WTC11 (cell line): ENCODE data around the gene BLMH. TPM values are rescaled to one million over a fixed set of nuclear protein-coding genes. Genes with fewer than 3 reads are reported as not detected.

Experiments used
- ATAC-seq: fragments of 200-7000 bp; cut with Tn5 transposase; 2 replicates; pipeline ENCODE4 v1.10.0; 2021; ENCODE audit warnings: mild to moderate bottlenecking, moderate library complexity
- CTCF ChIA-PET: fragments of 300-600 bp; sonication (Branson Sonifier 250); formaldehyde crosslinking; loops from one replicate; lab custom pipeline; 2021; ENCODE audit warnings: antibody characterized with exemption; lab: Charles Lee
- POLR2A ChIA-PET: fragments of 350-600 bp; sonication (Branson Sonifier 250); formaldehyde crosslinking; loops from one replicate; lab custom pipeline; 2021; ENCODE audit warnings: antibody characterized with exemption; lab: Charles Lee
- DNase-seq: peaks from one replicate; pipeline ENCODE4 v3.0.0; 2021; ENCODE audit warnings: low spot score
- H3K27ac Mint-ChIP-seq: 2 replicates; pipeline ENCODE4 v1.8.0; 2021; ENCODE audit warnings: mixed read lengths
- H3K27me3 Mint-ChIP-seq: 2 replicates; pipeline ENCODE4 v1.8.0; 2021; ENCODE audit warnings: low read depth, mild to moderate bottlenecking, moderate library complexity, mixed read lengths
- H3K36me3 Mint-ChIP-seq: 2 replicates; pipeline ENCODE4 v1.8.0; 2021; ENCODE audit warnings: mixed read lengths
- H3K4me1 Mint-ChIP-seq: 2 replicates; pipeline ENCODE4 v1.8.0; 2022; ENCODE audit warnings: mixed read lengths
- H3K4me3 Mint-ChIP-seq: 2 replicates; pipeline ENCODE4 v1.8.0; 2021; ENCODE audit warnings: mild to moderate bottlenecking, moderate library complexity, mixed read lengths
- H3K9me3 Mint-ChIP-seq: 2 replicates; pipeline ENCODE4 v1.8.0; 2021; ENCODE audit warnings: mixed read lengths
- E2F5 ChIP-seq: sonication (generic); formaldehyde crosslinking; IDR thresholded peaks from 2 replicates; pipeline ENCODE4 v1.8.1; 2022; ENCODE audit warnings: mild to moderate bottlenecking, moderate library complexity, missing genetic modification reagents
- FOXP1 ChIP-seq: sonication (generic); formaldehyde crosslinking; IDR thresholded peaks from 2 replicates; pipeline ENCODE4 v1.8.0; 2022; ENCODE audit warnings: missing genetic modification reagents, mild to moderate bottlenecking, moderate library complexity, borderline replicate concordance
- GABPB1 ChIP-seq: sonication (generic); formaldehyde crosslinking; IDR thresholded peaks from 2 replicates; pipeline ENCODE4 v1.8.1; 2023; ENCODE audit warnings: mild to moderate bottlenecking, missing genetic modification reagents
- GTF2I ChIP-seq: fragments of 250-450 bp; sonication (Bioruptor Pico); conservative IDR thresholded peaks from 2 replicates; pipeline ENCODE4 v1.4.0; 2021; ENCODE audit warnings: mild to moderate bottlenecking
- NFYB ChIP-seq: sonication (generic); formaldehyde crosslinking; conservative IDR thresholded peaks from 2 replicates; pipeline ENCODE4 v1.8.0; 2022; ENCODE audit warnings: low read depth, missing genetic modification reagents
- NR2C2 ChIP-seq: sonication (generic); formaldehyde crosslinking; IDR thresholded peaks from 2 replicates; pipeline ENCODE4 v1.8.0; 2022; ENCODE audit warnings: mild to moderate bottlenecking, missing genetic modification reagents
- PRDM15 ChIP-seq: sonication (generic); formaldehyde crosslinking; IDR thresholded peaks from 2 replicates; pipeline ENCODE4 v1.8.0; 2022; ENCODE audit warnings: missing genetic modification reagents
- RELA ChIP-seq: sonication (generic); formaldehyde crosslinking; IDR thresholded peaks from 2 replicates; pipeline ENCODE4 v1.8.1; 2022; ENCODE audit warnings: missing genetic modification reagents, mild to moderate bottlenecking, borderline replicate concordance
- ZNF219 ChIP-seq: sonication (generic); formaldehyde crosslinking; IDR thresholded peaks from 2 replicates; pipeline ENCODE4 v1.8.0; 2023; ENCODE audit warnings: missing genetic modification reagents, mild to moderate bottlenecking, borderline replicate concordance
- ZNF416 ChIP-seq: fragments of 250-450 bp; sonication (Bioruptor Pico); IDR thresholded peaks from 2 replicates; pipeline ENCODE4 v1.9.0; 2021; ENCODE audit warnings: mild to moderate bottlenecking, inconsistent platforms
- ZNF671 ChIP-seq: fragments of 250-450 bp; sonication (Bioruptor Pico); IDR thresholded peaks from 2 replicates; pipeline ENCODE4 v1.8.0; 2021; ENCODE audit warnings: mild to moderate bottlenecking
- total RNA-seq: library from RNA; stranded (reverse); gene quantifications from 3 replicates; pipeline ENCODE4 v1.2.3, GENCODE V29; 2021

The BLMH gene
- total RNA-seq, 1 experiment from 2014 or later: 63.9 TPM

- CTCF ChIA-PET: interaction anchor here (1.0 kb wide), 1 partner anchor 34 kb away, joined by 3 read pairs; no protein-coding TSS in a partner anchor
- peaks cover 3% of the 10 kb centered on the region; the same call in 1 of the 2 replicates for H3K4me1 Mint-ChIP-seq
- H3K9me3 Mint-ChIP-seq: no peaks in the 10 kb centered on the region
- no peak overlapping the region for H3K27ac Mint-ChIP-seq
- ATAC-seq: no peak
- no peak overlapping the region for H3K4me3 Mint-ChIP-seq
- no peaks in the 10 kb centered on the region for H3K27me3 Mint-ChIP-seq
- POLR2A ChIA-PET: no interaction called here
- no peak for DNase-seq
- H3K36me3 Mint-ChIP-seq: peaks cover 45% of the 10 kb centered on the region
- TF ChIP-seq NFYB (CRISPR knock-in tag) (no peak), NR2C2 (CRISPR knock-in tag) (no peak), E2F5 (CRISPR knock-in tag) (no peak), RELA (CRISPR knock-in tag) (no peak), FOXP1 (CRISPR knock-in tag) (no peak), ZNF671 (CRISPR knock-in tag) (no peak), GTF2I (CRISPR knock-in tag) (no peak), ZNF416 (no peak)
Observed at GRCh38 chr17:30271102-30271501, 20.6 kb downstream of the BLMH start.

- DNase-seq (no peak), ATAC-seq (no peak)
- no peak for TF ChIP-seq ZNF219 (CRISPR knock-in tag)
- H3K27me3 Mint-ChIP-seq: no peaks in the 10 kb centered on the region
- peaks cover 3% of the 10 kb centered on the region; the same call in 1 of the 2 replicates for H3K4me1 Mint-ChIP-seq
- POLR2A ChIA-PET: no interaction called here
- H3K9me3 Mint-ChIP-seq: no peaks in the 10 kb centered on the region
- H3K36me3 Mint-ChIP-seq: peaks cover 42% of the 10 kb centered on the region
- H3K27ac Mint-ChIP-seq: no peak overlapping the region
- H3K4me3 Mint-ChIP-seq: no peak overlapping the region
- CTCF ChIA-PET: no interaction called here
Observed at GRCh38 chr17:30267625-30268024, 24.1 kb downstream of the BLMH start.

- CTCF ChIA-PET: interaction anchor here (0.9 kb wide), 1 partner anchor 159 kb away, joined by 3 read pairs; no protein-coding TSS in a partner anchor
Observed at GRCh38 chr17:30263552-30264333, 28.0 kb downstream of the BLMH start.

More at GRCh38 chr17:30263552-30264333, 28.0 kb downstream of the BLMH start:
- Mint-ChIP-seq H3K9me3 (no peaks in the 10 kb centered on the region), H3K4me3 (no peak overlapping the region), H3K36me3 (peaks cover 29% of the 10 kb centered on the region), H3K27ac (no peak overlapping the region), H3K27me3 (no peaks in the 10 kb centered on the region), H3K4me1 (no peaks in the 10 kb centered on the region)
- DNase-seq (no peak), ATAC-seq (no peak)
- no peak for TF ChIP-seq PRDM15 (CRISPR knock-in tag)
- TF ChIP-seq GABPB1: no peak
- TF ChIP-seq RELA (CRISPR knock-in tag): no peak
- POLR2A ChIA-PET: no interaction called here
